IPS DF 6.9 (cell line): ENCODE measurements around the gene CELF2.

Experiments used
- DNase-seq: peaks from one replicate; pipeline ENCODE4 v3.0.0-alpha.2; 2013; ENCODE audit warnings: low read depth, low spot score
- H3K27ac ChIP-seq: one replicate; pipeline ENCODE4 v1.5.1; 2013; ENCODE audit warnings: low read length, control low read depth
- H3K27me3 ChIP-seq: 2 replicates; pipeline ENCODE4 v1.6.1; 2013; ENCODE audit warnings: mild to moderate bottlenecking, low read length; ENCODE audit not compliant: control insufficient read depth, insufficient read depth
- H3K36me3 ChIP-seq: 2 replicates; pipeline ENCODE4 v1.6.1; 2013; ENCODE audit warnings: low read length; ENCODE audit not compliant: control insufficient read depth, insufficient read depth
- H3K4me1 ChIP-seq: 2 replicates; pipeline ENCODE4 v1.6.1; 2013; ENCODE audit warnings: low read length; ENCODE audit not compliant: control insufficient read depth, insufficient read depth
- H3K4me3 ChIP-seq: 2 replicates; pipeline ENCODE4 v1.5.1; 2013; ENCODE audit warnings: mild to moderate bottlenecking, low read length
- H3K9me3 ChIP-seq: 2 replicates; pipeline ENCODE4 v1.6.1; 2013; ENCODE audit warnings: low read length, inconsistent platforms; ENCODE audit not compliant: control insufficient read depth, insufficient read depth
- WGBS: extraction: QIAGEN DNeasy Blood & Tissue Kit; methylation state at CpG from one replicate; pipeline ENCODE4 v1.1.7; 2013; ENCODE audit warnings: mixed read lengths, missing lambda C conversion rate; ENCODE audit not compliant: insufficient read length, insufficient coverage; 5-methylcytosine and 5-hydroxymethylcytosine counted together

CELF2 gene

DNA sequence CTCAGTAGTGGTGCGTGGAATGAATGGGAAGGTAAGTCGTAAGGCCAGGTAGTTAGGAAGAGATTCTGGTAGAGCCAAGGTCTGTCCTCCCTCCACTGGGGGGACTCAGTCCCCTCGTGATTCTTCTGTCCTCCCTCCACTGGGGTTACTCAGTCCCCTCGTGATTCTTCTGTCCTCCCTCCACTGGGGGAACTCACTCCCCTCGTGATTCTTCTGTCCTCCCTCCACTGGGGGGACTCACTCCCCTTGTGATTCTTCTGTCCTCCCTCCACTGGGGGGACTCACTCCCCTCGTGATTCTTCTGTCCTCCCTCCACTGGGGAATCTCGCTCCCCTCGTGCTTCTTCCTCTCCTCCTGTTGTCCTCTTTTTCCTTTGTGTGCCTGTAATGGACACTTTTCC, 125.1 kb downstream of the CELF2 start:
- H3K9me3 ChIP-seq, result no peaks in the 10 kb centered on the region; the same call in 1 of the 2 replicates
- H3K36me3 ChIP-seq, result no peaks in the 10 kb centered on the region
- no peak for DNase-seq
- WGBS, result no CpG with 5 or more reads among the region's 8 CpGs
- H3K27me3 ChIP-seq, result no peaks in the 10 kb centered on the region
- H3K4me3 ChIP-seq, result no peak overlapping the region
- H3K4me1 ChIP-seq, result peaks cover 2% of the 10 kb centered on the region; the same call in 1 of the 2 replicates
- H3K27ac ChIP-seq, result no peak overlapping the region

- WGBS, result no CpG with 5 or more reads among the region's 5 CpGs
- Histone ChIP-seq H3K36me3 (no peaks in the 10 kb centered on the region), H3K9me3 (no peaks in the 10 kb centered on the region; the same call in 1 of the 2 replicates), H3K4me3 (no peak overlapping the region), H3K27me3 (no peaks in the 10 kb centered on the region), H3K4me1 (peaks cover 4% of the 10 kb centered on the region; the same call in 1 of the 2 replicates), H3K27ac (no peak overlapping the region)
- no peak for DNase-seq
These were observed 125.6 kb downstream of the CELF2 start for GRCh38 chr10:11143242-11143641.

DNA sequence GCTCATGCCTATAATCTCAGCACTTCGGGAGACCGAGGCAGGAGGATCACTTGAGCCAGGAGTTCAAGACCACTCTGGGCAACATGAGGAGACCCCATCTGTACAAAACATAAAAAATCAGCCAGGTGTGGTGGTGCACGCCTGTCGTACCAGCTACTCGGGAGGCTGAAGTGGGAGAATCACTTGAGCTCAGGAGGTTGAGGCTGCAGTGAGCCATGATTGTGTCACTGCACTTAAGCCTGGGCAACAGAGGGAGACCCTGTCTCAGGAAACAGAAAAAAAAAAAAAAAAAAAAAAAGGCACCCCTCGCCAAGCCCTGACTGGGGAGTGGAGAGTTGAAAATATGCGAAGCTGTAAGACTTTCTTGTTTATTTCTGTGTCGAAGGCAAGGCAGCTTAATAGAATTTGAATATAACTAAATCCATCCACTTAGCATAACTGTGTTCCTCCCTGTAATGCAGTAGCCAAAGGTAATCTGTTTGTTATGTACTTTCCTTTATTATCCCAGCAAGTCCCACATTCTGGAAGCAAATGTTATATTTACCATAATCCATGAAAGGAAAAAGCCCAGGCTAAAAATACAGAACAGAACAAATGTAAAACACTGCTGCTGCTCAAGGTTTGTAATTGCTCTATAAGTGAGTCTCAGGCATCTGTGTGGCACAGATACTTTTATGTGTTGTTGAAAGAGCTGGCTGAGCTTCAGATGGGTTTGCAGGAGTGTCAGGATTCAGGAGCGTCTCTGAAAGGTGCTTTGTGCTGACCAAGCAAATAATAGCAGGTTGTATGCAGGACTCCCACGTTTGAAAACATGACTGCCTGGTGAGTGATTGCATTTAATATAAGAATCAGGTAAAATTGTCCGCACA, 127.2 kb downstream of the CELF2 start:
- no peaks in the 10 kb centered on the region for H3K36me3 ChIP-seq
- H3K4me1 ChIP-seq, result peaks cover 4% of the 10 kb centered on the region; the same call in 1 of the 2 replicates
- no peak overlapping the region for H3K4me3 ChIP-seq
- no peak overlapping the region for H3K27ac ChIP-seq
- no peaks in the 10 kb centered on the region; the same call in 1 of the 2 replicates for H3K9me3 ChIP-seq
- DNase-seq, result no peak
- no CpG with 5 or more reads among the region's 11 CpGs for WGBS
- no peaks in the 10 kb centered on the region for H3K27me3 ChIP-seq

GRCh38 chr10:11145495-11145855, 127.8 kb downstream of the CELF2 start:
- H3K9me3 ChIP-seq, result no peaks in the 10 kb centered on the region
- H3K4me1 ChIP-seq, result peaks cover 4% of the 10 kb centered on the region; the same call in 1 of the 2 replicates
- H3K36me3 ChIP-seq, result no peaks in the 10 kb centered on the region
- no CpG with 5 or more reads among the region's 3 CpGs for WGBS
- no peaks in the 10 kb centered on the region for H3K27me3 ChIP-seq
- DNase-seq, result no peak
- H3K27ac ChIP-seq, result no peak overlapping the region
- H3K4me3 ChIP-seq, result no peak overlapping the region

DNA sequence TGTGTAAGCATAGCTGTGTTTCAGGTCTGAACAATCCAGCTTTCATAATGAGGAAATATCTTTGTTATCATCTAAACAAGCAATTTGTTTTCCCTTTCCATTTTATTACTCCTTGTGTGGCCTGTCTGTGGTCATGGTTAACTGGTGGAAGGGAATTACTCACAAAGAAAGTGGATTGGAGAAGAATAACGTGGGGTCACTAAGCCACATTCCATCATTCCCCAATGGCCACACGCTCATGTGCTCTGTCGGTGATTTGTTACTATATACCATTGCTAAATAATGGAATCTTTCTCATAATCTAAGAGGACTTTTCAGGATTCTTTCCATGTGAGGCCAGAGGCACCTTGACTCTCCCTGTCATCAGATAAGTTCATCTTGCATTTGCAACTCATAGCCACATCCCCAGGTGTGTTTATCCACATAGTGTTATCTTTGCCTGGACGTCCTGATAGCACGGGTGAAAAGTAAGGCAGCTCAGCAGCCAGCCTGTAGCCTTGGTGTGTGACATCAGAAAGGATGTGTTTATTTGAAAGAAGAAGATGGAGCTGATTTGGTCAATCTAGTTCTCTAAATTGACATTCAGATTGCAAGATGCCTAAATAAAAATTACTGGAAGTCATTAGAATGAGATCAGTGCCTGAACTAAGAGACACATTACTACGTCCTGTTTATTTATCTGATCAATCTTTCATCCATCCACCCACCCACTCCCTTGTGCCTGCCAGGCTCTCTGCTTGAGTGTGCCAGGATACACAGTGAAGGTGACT, 128.9 kb downstream of the CELF2 start:
- Histone ChIP-seq H3K4me3 (no peak overlapping the region), H3K27me3 (no peaks in the 10 kb centered on the region), H3K4me1 (peaks cover 4% of the 10 kb centered on the region; the same call in 1 of the 2 replicates), H3K9me3 (no peaks in the 10 kb centered on the region), H3K36me3 (no peaks in the 10 kb centered on the region), H3K27ac (no peak overlapping the region)
- whole genome bisulfite sequencing, result no CpG with 5 or more reads among the region's 6 CpGs
- no peak for DNase-seq

- H3K4me3 ChIP-seq, result no peak overlapping the region
These were observed 130.1 kb downstream of the CELF2 start for GRCh38 chr10:11147722-11148121.

GRCh38 chr10:11148142-11149028, 130.7 kb downstream of the CELF2 start:
- H3K4me3 ChIP-seq, result no peak overlapping the region
- no peaks in the 10 kb centered on the region for H3K36me3 ChIP-seq
- H3K27me3 ChIP-seq, result no peaks in the 10 kb centered on the region
- DNase-seq, result no peak
- WGBS, result no CpG with 5 or more reads among the region's 10 CpGs
- H3K9me3 ChIP-seq, result no peaks in the 10 kb centered on the region
- H3K4me1 ChIP-seq, result peaks cover 2% of the 10 kb centered on the region; the same call in 1 of the 2 replicates
- H3K27ac ChIP-seq, result no peak overlapping the region

More at GRCh38 chr10:11147722-11148121, 130.1 kb downstream of the CELF2 start:
- H3K36me3 ChIP-seq, result no peaks in the 10 kb centered on the region
- no peaks in the 10 kb centered on the region for H3K27me3 ChIP-seq
- DNase-seq, result no peak
- H3K4me1 ChIP-seq, result peaks cover 4% of the 10 kb centered on the region; the same call in 1 of the 2 replicates
- WGBS, result no CpG with 5 or more reads among the region's 9 CpGs
- no peaks in the 10 kb centered on the region for H3K9me3 ChIP-seq
- H3K27ac ChIP-seq, result no peak overlapping the region

DNA sequence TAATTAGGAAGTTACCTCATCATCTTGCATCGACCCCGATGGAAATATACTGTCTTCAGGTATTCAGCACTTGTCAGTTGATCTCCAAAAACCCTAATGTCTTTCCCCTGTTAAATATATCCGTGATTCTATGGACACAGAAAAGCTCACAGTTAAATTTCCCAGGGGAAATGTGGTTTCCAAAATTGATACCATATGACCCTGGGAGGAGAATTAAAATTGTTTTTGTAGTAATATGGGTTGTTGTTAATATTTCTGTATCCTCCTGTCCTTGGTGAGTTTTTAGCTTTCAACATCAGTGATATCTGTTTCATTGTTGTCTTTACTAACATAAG, 132.1 kb downstream of the CELF2 start:
- WGBS, result no CpG with 5 or more reads among the region's 3 CpGs
- H3K27ac ChIP-seq, result no peak overlapping the region
- DNase-seq, result no peak
- no peaks in the 10 kb centered on the region for H3K27me3 ChIP-seq
- H3K9me3 ChIP-seq, result no peaks in the 10 kb centered on the region
- no peaks in the 10 kb centered on the region for H3K36me3 ChIP-seq
- H3K4me3 ChIP-seq, result no peak overlapping the region
- peaks cover 5% of the 10 kb centered on the region; the same call in 1 of the 2 replicates for H3K4me1 ChIP-seq

- H3K9me3 ChIP-seq, result no peaks in the 10 kb centered on the region
- WGBS, result no CpG with 5 or more reads among the region's 3 CpGs
These were observed 132.6 kb downstream of the CELF2 start for GRCh38 chr10:11150231-11150731.

More at GRCh38 chr10:11150231-11150731, 132.6 kb downstream of the CELF2 start:
- DNase-seq, result no peak
- H3K36me3 ChIP-seq, result no peaks in the 10 kb centered on the region
- no peaks in the 10 kb centered on the region for H3K27me3 ChIP-seq
- H3K4me1 ChIP-seq, result peaks cover 8% of the 10 kb centered on the region; the same call in 1 of the 2 replicates
- no peak overlapping the region for H3K4me3 ChIP-seq
- no peak overlapping the region for H3K27ac ChIP-seq
